Measurements from ENCODE around the gene MESP1.
A peak's percentile ranks its signal among the peaks of the same experiment; 100 is the strongest.
"Not testable (repeated sequence)": the region's sequence is repeated elsewhere in the genome, so short reads cannot be mapped to it uniquely, and the experiment has no call there.

MESP1 gene

GRCh38 chr15:89750560-89751542 lies at the start of gene MESP1:
Gene MESP1, minus strand, starts transcription at chr15:89751249. Its CDS starts 18 bp downstream, at chr15:89751231.
- peak; percentile 88 for DNase-seq

DNA sequence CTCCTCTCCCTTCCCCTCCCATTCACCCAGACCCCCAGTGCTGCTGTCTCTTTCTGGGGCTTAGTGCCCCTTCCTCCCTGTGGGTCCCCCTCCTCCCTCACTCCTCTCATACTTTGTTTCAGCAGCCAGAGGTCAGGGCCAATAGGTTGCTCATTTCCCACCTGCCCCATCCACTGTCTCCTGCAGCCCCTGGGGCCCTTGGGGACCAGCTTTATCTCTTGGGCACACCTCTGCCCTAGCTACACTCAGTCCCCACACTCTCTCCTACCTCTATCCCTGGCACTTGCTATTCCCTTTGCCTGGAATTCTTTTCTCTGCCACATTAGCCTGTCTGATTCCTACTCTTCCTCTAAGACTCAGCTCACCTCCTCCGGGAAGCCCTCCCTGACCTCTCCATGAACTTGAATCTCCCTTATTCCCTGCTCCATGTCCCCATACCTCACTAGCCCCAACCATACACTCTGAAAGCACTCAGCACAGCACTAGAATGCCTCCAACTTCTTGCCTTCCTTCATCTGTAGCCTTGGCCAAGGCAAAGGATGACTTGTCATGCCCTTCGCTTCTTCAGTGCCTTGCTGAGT lies 49.0 kb upstream of the MESP1 start:
- no peak for DNase-seq

DNA sequence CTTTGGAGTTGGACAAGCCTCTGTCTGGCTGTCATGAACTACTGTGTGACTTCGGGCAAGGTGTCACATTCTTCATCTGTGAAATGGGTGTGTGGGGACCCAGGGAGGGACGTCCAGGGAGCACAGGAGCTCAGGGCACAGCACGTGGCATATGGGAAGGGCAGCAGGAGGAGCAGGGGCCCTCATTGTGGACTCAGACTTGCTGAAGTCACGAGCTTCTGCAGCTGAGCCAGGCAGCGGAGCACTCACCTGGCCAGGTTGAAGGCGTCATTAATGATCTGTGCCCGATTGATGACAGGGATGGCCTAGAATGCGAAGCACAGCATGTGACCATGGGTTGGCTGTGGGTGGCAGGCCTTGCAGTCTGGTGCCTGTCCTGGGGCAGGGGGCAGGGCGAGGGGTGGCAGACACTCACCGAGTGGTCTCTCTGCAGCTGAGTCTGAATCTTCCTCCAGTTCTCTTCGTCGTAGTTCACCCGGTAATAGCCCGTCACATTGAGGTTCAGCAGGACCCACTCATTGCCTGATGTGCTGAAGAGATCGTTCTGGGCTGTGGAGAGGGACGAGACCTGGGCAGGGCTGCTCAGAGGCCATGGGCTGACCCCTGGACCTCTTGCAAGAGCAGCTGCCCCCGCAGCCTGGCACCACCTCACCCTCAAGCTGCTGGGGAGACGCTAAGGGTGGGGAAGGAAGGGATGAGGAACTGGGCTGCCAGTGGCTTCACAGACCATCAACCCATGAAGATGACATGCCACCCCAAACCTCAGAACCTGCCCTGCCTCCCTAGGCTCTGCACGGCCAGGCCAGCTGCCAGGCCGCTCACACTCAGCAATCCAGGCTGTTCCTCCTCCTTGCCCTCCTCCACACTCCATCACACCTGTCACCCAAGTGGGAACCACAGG lies 48.2 kb upstream of the MESP1 start:
- DNase-seq = no peak

DNA sequence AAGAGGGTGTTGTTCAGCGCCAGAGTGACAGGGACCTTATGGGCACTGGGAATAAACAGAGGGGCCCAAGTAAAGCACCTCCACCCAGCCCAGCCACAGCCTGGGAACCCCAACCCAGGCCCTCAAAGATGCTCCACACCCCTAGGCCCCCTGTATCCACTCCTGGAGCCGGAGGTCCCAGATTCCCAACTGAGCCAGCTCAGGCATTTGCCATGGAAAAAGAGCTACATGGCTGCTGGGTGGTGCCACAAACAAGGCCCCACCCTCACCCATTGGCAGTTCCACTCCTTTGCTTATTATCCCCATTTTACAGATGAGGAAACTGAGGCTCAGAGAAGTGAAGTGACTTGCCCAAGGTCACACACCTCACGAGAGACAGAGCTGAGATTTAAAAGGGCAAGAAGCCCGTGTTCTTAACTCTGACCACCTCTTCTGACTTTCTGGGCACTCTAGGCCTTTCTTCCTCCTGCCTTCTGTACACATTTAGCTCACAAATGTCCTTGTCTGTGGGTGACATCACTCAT lies 46.7 kb upstream of the MESP1 start:
- no peak for DNase-seq

DNA sequence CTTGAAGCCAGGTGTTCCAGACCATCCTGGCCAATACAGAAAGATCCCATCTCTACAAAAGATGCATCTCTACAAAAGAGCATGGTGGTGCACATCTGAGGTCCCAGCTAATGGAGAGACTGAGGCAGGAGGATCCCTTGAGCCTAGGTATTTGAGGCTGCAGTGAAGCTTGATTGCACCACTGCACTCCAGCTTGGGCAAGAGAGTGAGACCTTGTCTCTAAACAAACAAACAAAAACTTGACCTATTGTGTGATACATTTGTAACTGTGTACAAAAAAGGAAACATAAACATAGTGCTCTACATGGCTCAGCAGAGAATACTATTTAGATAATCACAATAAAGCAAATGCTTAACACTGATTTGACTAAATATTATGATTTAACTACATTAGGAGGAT lies 44.9 kb upstream of the MESP1 start:
- DNase-seq = no peak

GRCh38 chr15:89794627-89795241 lies 43.7 kb upstream of the MESP1 start:
- peak; percentile 52 for DNase-seq

DNA sequence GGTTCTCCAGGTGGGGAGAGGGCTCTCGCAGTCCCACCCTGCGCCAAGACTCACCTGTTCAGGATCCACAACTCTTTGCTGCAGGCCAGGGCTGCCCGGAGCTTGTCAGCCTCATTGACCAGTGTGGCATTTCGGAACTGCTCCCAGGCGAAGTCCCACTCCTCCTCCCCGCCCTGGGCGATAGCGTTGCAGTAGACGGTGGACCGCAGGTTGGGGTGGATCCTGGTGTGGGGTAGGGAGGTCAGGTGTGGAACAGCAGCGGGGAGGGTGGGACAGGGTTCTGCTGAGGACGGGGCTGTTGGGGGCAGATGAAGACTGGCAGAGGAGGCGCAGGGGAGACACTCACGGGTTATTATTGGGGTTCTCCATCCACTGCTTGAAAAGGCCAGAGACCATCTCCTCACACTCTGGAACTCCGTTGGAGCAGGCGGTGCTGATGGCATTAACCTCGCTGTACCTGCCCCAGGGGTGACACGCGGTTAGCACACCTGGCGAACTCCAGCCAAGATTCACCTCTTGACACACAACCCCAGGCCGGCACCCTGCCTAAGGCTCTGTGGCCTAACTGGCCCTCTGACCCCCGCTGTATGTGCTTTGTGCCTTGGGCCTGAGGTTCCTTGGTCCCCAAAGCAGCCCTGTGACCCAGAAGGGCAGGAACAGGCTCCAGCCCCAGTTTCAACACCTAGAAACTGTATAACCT lies 41.2 kb upstream of the MESP1 start:
- no peak for DNase-seq

- no peak for DNase-seq
Measured at GRCh38 chr15:89790661-89791060, 39.6 kb upstream of the MESP1 start.

DNA sequence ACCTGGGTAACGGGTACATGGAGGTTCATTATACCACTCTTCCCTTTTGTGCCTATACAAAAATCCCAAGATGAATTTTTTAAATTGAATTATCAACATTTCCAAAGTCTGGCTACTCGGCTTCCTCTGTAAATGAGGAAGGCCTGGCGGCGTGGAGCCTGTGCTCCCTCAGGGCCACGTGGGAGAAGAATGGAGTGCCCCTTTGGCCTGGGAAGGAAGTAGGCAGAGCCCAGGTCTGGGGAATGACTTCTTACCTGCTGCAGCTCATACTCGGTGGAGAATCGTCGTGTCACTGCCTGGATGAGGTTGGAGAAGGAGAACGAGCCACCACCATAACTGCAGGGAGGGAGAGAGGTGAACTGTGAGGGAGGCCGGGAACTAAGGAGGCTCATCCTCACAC lies 39.2 kb upstream of the MESP1 start:
- no peak for DNase-seq

- not testable (repeated sequence) for DNase-seq
Measured at GRCh38 chr15:89788585-89788984, 37.5 kb upstream of the MESP1 start.

GRCh38 chr15:89787944-89788343 lies 36.9 kb upstream of the MESP1 start:
- DNase-seq = no peak

DNA sequence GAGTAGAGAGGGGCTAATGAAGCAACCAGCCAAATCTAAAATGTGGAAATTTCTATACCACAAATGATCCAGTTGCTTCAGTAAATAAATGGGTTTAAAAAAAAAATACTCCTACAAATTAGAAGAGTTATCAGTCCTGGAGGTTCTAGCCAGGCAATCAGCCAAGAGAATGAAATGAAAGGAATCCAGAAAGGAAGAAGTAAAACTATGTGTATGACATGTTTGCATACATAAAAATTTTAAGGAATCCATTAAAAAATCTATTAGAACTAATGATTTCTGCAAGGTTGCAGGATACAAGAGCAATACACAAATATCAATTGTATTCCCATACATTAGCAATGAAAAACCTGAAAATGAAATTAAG lies 34.7 kb upstream of the MESP1 start:
- DNase-seq = peak; percentile 66

DNA sequence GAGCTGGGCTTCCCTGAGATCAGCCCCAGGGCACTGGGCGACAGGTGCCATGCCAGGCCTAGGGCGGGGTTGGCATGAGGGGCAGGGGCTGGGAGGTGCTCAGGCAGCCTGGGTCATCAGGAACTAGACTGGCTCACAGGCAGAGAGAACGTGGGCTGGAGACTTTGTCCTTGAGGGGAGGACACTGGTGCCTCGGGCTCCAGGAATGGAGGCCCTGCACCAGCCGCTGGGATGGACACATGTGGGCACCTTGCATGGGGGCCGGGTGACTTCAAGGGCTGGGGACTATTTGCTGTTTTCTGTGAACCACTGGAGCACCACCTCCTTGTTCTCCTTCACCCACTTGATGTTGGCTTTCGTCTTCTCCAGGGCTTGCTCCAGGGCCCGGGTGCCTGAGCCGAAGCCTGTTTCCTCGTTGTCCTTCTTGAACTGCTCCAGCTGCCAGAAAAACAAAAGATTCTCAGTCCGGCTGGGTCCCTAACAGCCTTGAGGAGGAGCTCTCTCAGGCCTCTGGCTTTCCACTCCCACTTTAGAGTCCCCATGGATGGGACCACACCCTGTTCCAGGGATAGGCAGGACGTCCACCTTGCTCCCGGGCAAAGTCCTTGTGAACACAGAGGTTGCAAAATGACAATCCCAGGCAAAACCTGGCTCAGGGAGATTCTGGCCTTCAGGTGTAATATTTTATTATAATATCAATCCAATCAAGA lies 34.2 kb upstream of the MESP1 start:
- no peak for DNase-seq

GRCh38 chr15:89784686-89784960 lies 33.6 kb upstream of the MESP1 start:
- no peak for DNase-seq

DNA sequence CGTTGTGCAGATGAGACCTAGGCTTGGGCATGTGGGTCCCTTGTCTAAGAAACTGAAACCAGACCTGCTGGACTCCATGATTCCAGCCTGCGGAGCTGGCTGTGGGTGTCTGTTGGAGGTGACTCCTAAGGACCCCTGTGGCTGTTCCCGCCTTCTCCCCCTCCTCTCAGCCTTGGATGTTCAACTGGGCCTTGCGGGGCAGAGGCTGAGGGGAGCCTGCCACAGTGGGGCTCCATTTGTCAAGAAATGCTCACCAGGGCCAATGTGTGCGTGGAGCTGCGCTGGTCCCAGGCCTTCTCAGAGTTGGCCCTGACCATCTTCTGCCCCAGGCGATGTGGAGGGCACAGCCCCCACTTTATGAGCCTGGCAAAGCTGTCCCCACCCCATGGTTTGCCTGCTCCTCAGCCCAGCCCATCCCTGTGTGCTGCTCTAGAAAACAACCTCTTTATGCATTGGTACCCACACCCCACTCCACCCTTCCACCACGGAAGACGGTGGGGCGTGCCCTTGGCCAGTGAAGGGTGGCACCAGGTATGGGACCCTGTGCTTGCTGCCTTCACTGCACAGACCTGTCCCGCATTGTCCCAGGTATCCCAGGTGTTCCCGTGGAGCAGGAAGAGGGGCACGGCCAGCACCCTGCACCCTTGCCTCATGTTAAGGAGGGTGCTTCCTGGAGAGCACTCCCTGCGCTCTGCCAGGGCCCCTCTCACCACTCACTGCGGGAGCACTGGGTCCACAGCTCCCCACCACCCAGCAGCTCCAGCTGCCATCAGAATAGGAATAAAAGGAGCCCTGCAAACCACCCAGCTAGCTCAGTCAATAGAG lies 33.0 kb upstream of the MESP1 start:
- DNase-seq = no peak

- no peak for DNase-seq
Measured at GRCh38 chr15:89783111-89783860, 32.2 kb upstream of the MESP1 start.

- DNase-seq = not testable (repeated sequence)
Measured at GRCh38 chr15:89782619-89782950, 31.5 kb upstream of the MESP1 start.

DNA sequence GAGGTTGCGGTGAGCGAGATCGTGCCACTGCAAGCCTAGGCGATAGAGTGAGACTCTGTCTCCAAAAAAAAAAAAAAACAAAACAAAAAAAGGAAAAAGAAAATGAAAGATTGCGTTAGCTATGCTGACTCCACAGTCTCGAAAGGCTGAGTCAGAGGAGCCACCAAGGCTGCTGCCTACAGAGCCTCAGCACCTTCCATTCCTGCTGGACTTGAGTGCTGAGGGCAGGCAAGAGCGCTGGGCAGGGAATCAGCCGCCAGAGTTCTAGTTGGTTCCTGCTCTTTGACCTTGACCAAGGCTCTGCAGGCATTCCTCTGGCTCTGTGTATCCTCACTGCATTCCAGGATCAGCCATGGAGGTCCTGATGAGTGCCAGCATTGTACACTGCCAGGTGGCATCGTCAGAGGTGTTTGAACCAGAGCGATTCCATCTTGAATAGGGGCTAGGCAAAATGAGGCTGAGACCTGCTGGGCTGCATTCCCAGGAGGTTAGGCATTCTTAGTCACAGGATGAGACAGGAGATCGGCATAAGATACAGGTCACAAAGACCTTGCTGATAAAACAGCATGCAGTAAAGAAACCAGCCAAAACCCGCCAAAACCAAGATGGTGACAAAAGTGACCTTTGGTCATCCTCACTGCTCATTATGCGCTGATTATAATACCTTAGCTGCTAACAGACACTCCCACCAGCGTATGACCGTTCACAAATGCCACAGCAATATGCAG lies 31.0 kb upstream of the MESP1 start:
- DNase-seq = peak; percentile 50

DNA sequence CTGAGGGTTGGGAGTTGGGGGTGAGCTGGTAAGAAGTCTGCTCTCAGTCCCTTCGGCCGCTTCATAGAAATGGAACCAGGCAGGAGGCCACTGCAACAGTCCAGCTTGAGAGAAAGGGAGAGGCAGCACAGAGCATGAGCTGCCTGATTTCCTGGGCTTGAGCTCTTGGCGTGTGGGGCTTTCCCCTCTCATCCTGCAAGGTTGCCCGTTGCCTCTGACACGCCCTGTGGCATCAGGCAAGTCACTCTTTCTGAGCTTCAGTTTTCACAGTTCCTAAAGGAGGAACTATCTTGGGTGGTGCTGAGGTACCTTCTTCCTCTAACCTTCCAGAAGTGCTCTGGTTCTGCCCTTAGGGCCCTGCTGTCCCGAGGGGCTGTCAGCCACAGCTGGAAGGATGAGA lies 30.0 kb upstream of the MESP1 start:
- no peak for DNase-seq

Measured in fibroblast of skin of right quadriceps (primary cell).